Ramos (cell line): ENCODE measurements around the gene OR4M1.
"Not testable (repeated sequence)": the region's sequence is repeated elsewhere in the genome, so short reads cannot be mapped to it uniquely, and the experiment has no call there.

Source experiments
- in situ Hi-C: fragments of 300-500 bp; cut with MboI; formaldehyde crosslinking; loops from one replicate; pipeline ENCODE4 v1.14.3; 2022; ENCODE audit warnings: low sequenced_read_pairs; ENCODE audit not compliant: unreplicated experiment

Gene OR4M1, protein sequence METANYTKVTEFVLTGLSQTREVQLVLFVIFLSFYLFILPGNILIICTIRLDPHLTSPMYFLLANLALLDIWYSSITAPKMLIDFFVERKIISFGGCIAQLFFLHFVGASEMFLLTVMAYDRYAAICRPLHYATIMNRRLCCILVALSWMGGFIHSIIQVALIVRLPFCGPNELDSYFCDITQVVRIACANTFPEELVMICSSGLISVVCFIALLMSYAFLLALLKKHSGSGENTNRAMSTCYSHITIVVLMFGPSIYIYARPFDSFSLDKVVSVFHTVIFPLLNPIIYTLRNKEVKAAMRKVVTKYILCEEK

DNA sequence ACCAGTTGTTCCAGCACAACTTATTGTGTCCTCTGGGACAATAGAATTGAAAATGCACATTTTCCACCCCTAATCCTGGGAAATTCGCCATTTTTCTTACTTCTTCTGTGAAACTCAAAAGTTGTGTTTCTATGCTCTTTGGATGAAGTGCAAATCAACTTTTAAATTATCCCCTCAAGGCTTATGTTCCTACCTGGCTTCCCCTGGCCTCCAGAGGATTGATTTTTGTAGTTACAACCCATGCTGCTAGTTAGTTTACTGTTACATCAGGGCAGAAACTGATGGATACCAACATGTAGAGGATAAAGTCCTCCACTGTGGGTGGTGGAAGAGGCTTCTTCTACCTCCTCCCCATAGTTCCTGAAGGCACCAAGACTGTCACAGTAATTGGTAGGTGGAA lies at the start of gene OR4M1:
TSS of gene OR4M1 (plus strand) at position 301 of the 400 bp plus-strand sequence. CDS start 6,819 bp downstream, outside the sequence.
- in situ Hi-C loops: not testable (repeated sequence)

DNA sequence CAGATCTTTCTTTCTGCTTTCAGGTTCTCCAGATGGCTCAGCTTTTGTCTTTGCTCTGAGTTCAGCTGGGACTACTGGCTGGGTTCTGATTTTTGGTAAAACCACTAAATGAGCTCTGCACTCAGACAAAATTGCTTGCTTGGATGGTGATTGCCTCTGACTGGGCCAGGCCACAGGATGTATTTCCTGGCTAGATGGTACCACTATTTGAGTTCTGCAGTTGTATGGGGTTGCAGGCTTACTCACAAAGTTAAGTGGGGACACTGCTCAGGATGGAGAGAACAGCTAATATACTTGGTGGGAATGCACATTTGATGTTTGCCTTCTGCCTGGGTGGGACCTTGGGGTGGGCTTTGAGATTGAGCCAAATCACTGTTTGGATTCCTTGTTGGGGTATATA lies 43.9 kb upstream of the OR4M1 start:
- in situ Hi-C loops: no loop called here

DNA sequence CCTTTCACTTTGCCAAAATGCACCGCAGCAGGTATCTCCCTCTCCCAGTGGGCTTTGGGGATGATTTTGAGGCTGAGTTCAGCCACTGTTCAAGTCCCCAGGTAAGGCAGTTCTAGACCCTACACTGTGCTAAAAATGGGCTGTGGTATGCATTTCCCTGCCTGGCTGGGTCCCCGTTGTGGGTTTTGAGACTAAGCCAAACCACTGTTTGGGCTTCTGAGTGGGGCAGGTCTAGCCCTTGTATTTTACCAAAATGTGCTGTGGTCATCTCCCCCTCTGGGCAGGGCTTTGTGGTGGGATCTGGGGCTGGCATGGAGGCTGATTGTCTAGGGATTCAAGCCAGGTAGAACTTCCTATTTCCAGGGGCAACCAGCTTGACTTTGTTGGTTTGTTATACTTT lies 43.5 kb upstream of the OR4M1 start:
- in situ Hi-C loops: no loop called here

DNA sequence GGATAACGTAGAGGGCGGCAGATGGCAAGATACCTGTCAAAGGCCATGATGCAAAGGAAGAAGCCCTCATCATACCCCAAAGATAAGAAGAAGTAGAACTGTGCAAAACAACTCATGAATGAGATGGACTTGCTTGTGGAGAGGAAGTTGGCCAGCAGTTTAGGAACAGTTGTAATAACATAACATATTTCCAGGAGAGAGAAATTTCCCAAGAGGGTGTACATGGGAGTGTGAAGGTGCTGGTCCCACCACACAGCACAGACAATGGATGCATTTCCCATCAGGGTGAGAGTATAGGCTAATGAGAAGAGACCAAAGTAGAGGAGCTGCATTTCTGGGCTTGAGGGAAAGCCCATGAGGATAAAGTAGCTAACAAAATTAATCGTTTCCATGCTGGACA lies 39.4 kb upstream of the OR4M1 start:
- in situ Hi-C loops: not testable (repeated sequence)

DNA sequence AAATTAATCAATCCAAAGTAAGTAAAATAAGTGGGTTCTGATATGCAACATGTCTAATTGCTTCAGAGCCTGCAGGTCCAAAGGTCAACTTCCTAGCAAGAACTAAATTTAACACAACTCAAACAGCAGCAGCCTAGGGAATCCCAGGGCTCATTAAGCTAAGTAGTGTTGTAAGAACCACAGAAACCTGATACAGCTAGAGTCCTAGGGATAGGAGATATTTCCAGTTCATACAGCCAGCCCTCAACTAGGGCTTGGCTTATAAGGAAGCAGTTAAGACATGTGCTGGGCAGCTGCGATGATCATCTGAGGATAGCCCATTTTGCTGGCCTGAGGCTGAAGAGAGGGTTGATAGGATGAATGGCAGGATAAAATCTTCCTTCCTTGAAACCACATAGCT lies 30.0 kb upstream of the OR4M1 start, which contains the start of gene OR4Q3:
TSS of gene OR4Q3 (plus strand) at position 316 of the 400 bp plus-strand sequence.
- in situ Hi-C loops: no loop called here

DNA sequence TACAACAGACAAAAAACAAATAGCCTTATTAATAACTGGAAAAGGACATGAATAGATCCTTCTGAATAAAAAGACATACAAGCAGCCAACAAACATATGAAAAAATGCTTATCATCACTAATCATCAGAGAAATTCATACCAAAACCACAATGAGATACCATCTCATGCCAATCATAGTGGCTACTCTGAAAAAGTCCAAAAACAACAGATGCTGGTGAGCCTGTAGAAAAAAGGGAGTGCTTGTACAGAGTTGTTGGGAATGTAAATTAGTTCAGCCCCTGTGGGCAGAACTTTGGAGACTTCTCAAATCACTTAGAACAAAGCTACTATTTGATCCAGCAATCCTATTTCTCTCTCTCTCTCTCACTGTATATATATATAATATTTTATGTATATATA lies 21.0 kb upstream of the OR4M1 start:
- in situ Hi-C loops: not testable (repeated sequence)

DNA sequence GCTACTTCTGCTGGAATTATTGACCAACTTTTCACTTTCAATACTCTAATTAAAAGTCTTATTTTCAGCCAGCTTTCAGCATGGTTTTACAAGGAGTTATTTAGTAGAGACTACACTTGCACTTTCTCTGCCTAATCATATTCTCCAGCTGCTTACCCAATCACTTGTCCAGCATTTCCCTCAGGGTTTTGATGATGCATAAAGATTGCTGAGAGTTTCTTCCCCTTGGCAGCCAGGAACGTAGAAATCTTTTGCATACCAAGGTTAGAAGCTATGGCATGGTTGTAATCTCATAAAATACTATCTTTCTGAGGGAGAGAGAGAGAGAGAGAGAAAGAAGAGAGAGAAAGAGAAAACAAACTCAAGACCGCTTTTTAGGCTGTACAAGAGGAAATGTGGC lies 19.1 kb upstream of the OR4M1 start:
- in situ Hi-C loops: no loop called here

DNA sequence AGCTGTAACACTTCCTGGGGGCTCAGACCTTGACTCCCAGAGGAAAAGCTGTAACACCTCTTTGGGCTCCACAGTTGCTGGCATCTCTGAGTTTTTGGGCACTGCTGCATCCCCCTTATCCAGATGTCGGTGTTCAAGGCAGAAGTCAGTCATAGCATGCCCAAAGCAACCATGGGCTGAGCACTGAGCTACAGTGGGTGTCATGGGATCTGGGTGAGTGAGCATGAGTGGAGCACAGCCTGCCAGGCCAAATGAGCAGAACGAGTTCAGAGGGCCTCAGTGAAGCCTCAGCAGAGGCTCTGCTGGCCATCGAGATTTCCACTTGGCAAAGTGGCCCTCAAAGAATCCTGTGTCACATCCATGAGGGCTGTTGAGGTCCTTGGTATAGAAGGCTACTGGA lies 1.8 kb upstream of the OR4M1 start:
- in situ Hi-C loops: not testable (repeated sequence)

DNA sequence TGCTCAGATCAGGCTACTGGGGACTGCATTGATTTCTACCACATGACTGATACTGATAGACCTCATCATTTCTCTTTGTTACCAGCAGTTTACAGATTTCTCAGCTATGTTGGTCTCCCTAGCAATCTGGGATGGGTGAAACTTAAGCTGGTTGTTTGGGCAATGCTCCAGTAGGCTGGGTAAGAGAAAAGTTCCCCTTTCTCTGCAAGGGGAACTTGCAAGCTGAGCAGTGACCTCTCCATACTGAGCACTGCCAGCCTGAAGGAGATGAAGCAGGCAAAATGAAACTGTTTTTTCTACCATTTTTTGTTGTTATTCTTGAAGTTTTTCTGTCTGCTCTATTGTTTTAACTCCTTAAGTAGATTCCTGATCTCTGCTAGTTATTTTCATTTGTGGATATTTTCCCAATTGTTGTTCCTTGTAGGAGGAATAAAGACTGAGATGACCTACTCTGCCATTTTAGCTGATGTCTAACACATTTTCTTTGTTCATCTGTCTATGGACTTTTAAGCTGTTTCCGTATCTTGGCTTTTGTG lies 1.3 kb upstream of the OR4M1 start:
- in situ Hi-C loops: no loop called here

DNA sequence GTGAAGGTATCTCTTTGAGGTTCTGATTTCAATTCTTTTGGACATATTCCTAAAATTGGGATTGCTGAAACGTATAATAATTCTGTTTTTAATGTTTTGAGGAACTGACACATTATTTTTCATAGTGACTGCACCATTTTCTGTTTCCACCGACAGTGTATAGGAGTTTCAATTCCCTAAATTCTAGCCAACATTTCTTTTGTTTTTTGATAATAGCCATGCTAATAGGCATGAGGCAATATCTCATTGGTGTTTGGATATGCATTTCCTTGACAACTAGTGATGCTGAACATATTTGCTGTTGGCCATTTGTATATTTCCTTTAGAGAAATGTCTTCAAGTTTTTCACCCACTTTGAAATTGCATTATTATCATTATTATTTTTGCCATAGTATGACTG lies 850 bp upstream of the OR4M1 start:
- in situ Hi-C loops: not testable (repeated sequence)

DNA sequence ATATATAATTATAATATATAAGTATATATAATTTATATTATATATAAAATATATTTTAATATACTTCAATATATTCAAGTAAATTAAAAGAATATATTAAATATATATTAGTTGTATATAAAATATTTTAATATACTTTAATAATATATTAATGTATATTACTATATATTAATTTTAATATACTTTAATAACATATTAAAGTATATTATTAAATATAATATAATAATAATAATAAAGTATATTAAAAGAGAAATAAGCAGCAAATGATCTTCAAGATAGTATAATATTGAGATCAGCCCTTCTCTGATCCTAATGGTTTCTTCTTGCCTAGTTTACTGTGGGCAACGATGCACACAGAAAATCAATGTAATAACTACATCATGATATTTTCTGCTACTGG lies 2.3 kb downstream of the OR4M1 start:
- in situ Hi-C loops: no loop called here

DNA sequence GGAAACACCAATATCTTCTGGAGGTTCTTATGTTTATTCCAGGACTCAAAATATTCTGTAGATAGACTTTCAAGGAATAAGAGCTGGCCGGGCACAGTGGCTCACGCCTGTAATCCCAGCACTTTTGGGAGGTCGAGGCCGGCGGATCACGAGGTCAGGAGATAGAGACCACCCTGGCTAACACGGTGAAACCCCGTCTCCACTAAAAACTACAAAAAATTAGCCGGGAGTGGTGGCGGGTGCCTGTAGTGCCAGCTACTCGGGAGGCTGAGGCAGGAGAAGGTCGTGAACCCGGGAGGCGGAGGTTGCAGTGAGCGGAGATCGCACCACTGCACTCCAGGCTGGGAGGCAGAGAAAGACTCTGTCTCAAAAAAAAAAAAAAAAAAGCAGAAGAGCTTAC lies 12.5 kb downstream of the OR4M1 start:
- in situ Hi-C loops: not testable (repeated sequence)

DNA sequence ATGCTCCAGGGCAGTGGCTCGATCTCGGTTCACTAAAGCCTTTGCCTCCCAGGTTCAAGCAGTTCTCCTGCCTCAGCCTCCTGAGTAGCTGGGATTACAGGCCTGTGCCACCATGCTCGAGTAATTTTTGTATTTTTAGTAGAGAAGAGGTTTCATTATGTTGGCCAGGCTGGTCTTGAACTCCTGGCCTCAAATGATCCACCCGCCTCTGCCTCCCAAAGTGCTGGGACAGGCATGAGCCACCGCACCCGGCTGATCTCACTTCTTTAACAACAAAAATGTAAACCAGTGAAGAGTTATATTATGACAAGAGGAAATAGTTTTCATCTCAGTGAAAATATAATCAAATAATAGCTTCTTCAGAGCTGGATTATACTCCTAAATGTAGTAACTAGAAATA lies 14.0 kb downstream of the OR4M1 start:
- in situ Hi-C loops: not testable (repeated sequence)

DNA sequence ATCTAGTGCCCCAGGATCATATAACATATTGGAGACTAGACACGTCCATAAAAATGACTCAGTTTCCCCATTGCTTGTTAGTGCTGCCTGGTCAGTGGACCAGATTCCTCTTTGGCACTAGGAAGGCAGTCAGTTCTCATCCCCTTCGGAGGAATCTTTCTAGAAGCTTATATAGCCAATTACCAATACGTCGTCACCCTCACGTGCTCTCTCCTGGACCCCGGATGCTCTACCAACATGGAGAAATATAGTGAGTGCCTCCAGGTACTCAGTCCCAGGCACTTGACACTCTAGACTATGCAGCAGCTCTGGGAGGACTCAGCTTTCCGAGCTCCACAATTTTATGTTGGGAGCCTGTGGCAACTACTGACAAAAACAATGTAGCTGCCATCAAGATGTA lies 14.8 kb downstream of the OR4M1 start:
- in situ Hi-C loops: not testable (repeated sequence)

DNA sequence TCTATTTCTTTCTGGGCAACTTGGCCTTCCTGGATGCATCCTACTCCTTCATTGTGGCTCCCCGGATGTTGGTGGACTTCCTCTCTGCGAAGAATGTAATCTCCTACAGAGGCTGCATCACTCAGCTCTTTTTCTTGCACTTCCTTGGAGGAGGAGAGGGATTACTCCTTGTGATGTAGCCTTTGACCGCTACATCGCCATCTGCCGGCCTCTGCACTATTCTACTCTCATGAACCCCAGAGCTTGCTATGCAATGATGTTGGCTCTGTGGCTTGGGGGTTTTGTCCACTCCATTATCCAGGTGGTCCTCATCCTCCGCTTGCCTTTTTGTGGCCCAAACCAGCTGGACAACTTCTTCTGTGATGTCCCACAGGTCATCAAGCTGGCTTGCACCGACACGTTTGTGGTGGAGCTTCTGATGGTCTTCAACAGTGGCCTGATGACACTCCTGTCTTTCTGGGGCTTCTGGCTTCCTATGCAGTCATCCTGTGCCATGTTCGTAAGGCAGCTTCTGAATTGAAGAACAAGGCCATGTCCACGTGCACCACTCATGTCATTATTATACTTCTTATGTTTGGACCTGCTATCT lies 23.3 kb downstream of the OR4M1 start:
- in situ Hi-C loops: not testable (repeated sequence)

DNA sequence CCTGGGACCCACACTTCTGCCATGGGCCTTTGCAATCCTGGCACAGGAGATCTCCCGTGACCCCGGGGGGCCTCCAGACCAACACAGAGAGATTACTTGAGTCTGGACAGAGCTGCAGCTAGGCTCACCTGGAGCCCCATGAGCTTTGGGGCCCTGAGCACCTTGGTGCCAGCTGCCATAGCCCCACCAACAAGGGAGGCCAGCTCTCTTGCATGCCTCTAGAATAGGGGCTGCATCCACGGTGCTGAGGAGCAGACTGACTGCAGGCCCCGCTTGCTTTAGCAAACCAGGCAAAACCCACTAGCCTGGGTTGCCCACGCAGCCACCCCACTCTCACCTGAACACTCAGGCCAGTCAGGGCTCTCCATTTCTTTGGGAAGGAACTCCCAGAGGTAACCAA lies 26.6 kb downstream of the OR4M1 start:
- in situ Hi-C loops: no loop called here

DNA sequence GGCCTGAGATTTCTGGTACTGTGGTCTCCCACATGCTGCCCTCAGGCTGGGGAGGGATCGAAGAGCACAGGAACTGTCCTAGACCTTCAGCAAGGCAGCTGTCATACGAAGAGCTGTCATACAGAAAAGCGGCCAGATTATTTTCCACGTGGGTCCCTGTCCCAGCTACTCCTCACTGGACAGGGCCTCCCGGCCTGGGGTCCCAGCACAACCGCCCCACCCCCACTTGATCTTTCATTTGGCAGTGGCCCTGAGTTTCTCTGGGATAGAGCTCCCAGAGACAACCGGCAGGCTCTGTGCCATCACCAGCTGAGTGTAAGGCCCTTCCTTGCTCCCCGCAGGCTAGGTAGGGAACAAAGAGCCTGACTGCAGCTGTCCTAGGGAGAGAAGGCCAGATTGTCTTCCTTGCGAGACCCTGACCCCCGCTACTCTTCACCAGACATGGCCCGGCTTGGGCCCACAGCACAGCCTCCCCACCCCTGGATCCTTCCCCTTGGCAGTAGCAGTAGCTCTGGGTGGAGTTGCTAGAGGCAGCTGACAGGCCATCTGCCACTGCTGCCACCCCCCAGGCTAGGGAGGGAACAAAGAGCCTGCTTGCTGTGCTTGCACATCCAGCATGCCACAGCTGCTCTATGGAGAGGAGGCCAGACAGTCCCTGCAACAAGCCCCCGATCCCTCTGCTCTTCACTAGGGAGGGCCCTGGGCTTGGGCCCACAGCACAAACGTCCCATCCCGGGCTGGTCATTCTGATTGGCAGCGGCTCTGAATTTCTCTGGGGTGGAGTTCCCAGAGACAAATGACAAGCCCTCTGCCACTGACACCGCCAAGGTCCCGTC lies 27.2 kb downstream of the OR4M1 start:
- in situ Hi-C loops: no loop called here

DNA sequence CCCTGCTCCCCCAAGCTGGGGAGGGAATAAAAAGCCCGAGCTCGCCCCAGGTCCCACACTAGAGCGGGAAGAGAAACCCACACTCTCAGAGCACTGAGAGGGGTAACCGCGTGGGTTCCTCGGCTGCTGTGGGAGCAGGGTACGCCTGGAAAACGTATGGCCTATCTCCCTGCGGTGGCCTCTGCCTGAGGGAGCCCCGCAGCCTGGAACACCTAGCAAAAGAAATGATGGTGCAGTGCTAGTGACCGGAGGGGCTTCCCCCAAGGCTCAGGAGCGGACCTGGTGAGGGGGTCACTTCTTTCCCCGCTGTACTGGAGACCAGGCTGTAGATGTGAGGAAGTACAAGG lies 27.8 kb downstream of the OR4M1 start:
- in situ Hi-C loops: no loop called here

DNA sequence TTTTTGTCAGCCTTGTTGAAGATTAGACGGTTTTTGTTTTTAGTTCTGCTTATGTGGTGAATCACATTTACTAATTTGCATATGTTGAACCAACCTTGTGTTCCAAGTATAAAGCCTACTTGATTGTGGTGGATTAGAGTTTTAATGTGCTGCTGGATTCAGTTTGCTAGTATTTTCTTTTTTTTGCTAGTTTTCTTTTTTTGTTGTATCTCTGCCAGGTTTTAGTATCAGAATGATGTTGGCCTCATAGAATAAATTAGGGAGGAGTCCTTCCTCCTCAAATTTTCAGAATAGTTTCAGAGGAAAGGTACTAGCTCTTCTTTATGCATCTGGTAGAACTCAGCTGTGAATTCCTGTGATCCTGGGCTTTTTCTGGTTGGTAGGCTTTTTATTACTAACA lies 30.2 kb downstream of the OR4M1 start, which contains the start of gene OR4N2:
TSS of gene OR4N2 (plus strand) at position 301 of the 400 bp plus-strand sequence. CDS start 23,679 bp downstream, outside the sequence.
- in situ Hi-C loops: not testable (repeated sequence)

DNA sequence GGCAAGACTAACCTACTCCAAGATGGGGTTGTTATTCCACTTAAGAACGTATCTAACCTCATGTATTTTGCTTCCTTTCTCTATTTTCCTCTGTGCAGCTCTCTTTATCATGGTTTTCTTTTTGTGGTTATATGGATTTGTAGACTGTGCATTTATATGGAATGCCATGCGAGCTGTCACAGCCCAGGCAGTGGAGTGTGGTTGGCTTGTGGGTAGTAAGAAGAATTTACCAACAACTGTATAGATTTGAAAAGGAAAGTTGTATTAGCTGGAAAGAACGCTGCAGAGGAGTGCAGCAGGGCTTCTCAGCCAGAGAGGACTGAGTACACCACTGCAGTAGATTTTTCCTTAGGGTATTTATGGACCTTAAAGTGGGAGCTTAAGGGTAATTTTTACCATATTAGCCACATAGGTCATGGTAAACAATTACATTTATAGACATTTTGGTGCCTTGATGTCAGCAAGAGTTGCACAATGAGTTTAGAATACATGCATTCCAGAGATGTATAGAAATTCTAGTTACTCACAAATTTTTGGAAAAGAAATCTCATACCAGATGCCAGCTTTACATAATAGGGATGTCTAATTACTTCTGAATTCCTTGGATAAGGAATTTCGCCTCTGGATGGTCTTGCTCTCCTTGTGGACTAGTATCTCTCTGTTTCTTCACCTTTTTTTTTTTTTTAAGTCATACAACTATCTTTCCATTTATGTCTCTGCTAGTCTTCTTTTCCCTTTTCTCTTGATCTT lies 40.0 kb downstream of the OR4M1 start:
- in situ Hi-C loops: not testable (repeated sequence)
